ENCODE data around the gene PTBP3.
"Not testable (repeated sequence)": the region's sequence is repeated elsewhere in the genome, so short reads cannot be mapped to it uniquely, and the experiment has no call there.

Gene PTBP3

DNA sequence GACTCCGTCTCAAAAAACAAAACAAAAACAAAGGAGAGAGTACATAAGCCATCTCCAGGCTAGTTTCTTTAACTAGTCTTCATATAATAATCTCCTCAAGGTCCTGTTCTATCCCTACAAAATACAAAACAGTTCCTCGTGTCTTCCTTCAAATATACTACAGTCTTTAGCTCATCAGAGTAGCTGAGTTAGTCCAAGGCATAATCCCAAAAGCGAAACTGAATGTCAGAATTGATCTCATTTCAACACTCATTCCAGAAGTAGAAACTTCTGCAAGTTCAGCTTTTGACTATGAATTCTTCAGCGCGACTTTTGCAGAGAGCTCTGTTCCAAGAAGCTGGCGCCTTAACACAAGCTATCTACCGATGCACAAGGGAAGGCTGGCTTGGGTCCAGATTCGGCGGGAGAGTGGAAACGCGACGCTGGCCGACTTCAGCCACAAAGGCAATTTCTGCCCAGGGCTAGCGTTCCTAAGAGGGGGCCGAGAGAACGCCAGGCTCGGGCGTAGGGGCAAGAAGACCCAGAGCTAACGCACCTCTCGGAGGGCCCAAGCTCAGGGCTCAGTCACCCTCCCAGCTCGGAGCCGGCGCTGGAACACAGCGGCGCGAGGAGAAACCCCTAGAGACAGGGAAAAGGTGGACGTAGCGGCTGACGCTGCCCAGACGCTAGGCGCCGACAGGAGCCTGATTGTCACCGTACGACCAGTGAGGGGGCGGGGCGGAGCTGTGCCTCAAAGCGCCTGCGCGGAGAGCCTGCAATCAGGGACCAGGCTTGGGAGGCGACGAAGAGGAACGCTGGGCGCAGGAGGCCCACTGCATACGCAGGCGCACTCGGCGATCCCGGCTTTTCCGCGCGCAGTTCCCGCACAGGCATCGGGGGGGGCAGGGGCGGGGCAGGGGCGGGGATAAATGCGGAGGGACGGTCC, 46.0 kb upstream of the PTBP3 start:
- DNase-seq (ENCODE audit: low read depth) = peak; percentile 99
- no peak for TF ChIP-seq CTCF (IDR thresholded peaks at IDR 0.05; ENCODE audit: low read length, missing control alignments)
- peak overlapping the region; percentile 89 for H3K4me3 ChIP-seq (replicated peaks; ENCODE audit: low read depth, low read length)

GRCh38 chr9:112378328-112379176, 45.1 kb upstream of the PTBP3 start:
- no peak for DNase-seq (ENCODE audit: low read depth)
- H3K4me3 ChIP-seq (replicated peaks; ENCODE audit: low read depth, low read length) = peak overlapping the region; percentile 89
- TF ChIP-seq CTCF (IDR thresholded peaks at IDR 0.05; ENCODE audit: low read length, missing control alignments) = no peak

DNA sequence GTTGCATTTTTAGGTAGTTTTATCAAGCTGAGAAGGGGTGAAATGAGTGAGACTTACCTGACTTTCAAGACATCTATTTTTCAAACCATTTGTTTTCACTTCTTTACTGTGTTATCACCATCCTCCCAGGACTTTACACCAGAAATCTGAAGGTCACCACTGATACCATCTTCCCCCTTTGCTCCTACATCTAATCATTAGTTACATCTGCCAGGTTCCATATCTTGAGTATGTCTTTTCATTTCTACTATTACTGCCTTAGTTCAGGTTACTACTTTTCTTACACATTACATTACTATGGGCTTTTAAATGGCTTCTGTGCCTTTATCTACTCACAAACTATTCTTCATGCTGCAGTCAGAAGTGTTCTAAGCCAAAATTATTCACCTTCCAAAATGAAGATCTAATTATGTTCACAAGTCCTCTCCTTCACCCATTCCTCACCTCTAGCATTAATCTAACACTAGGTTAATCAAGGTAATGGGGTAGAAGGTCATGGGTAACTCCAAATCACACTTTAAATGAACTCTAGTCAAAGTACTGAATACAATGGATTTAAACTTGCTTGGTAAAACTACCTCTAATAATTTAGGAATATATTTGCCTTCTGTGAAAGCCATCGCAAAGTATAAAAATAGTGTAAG, 44.4 kb upstream of the PTBP3 start:
- DNase-seq (ENCODE audit: low read depth) = no peak
- no peak for TF ChIP-seq CTCF (IDR thresholded peaks at IDR 0.05; ENCODE audit: low read length, missing control alignments)
- peak overlapping the region; percentile 89 for H3K4me3 ChIP-seq (replicated peaks; ENCODE audit: low read depth, low read length)

GRCh38 chr9:112377087-112377486, 43.7 kb upstream of the PTBP3 start:
- no peak overlapping the region for H3K4me3 ChIP-seq (replicated peaks; ENCODE audit: low read depth, low read length)
- TF ChIP-seq CTCF (IDR thresholded peaks at IDR 0.05; ENCODE audit: low read length, missing control alignments) = no peak
- no peak for DNase-seq (ENCODE audit: low read depth)

DNA sequence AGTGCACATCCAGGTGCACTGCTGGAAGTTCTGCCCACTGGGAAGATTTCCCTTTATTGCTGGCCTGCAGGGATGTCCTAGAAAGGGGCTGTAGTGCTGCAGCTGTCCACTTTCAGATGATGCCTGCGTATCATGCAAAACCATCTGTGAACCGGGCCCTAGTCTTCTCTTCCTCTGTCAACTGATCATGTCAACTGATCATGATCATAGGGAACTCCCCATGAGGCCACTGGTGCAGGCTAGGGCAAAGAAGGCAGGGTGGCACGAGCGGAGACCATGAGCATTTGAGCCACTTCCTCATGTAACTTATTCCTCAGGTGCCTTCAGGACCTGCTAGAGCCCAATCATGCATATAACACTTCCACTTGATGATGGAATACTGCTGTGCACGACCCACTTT, 41.9 kb upstream of the PTBP3 start:
- H3K4me3 ChIP-seq (replicated peaks; ENCODE audit: low read depth, low read length) = no peak overlapping the region
- TF ChIP-seq CTCF (IDR thresholded peaks at IDR 0.05; ENCODE audit: low read length, missing control alignments) = no peak
- no peak for DNase-seq (ENCODE audit: low read depth)

DNA sequence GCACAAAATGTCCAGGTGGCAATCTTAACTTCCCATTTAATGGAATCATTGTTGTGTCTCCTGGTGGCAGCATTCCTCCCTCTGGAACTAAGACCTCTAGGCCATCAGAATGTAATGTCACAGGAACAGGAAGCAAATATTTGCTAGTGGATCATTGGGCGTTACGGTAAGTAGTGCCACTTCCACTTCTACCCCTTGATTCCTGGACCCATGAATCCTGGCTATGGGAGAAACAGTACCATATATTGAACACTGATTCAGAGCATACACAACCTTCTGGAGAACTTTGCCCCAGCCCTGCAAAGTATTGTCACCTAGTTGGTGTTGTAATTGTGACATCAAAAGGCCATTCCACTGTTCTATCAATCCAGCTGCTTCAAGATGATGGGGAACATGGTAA, 40.8 kb upstream of the PTBP3 start:
- not testable (repeated sequence) for DNase-seq (ENCODE audit: low read depth); H3K4me3 ChIP-seq (replicated peaks; ENCODE audit: low read depth, low read length)

- not testable (repeated sequence) for H3K4me3 ChIP-seq (replicated peaks; ENCODE audit: low read depth, low read length); DNase-seq (ENCODE audit: low read depth)
Measured at GRCh38 chr9:112373666-112374065, 40.2 kb upstream of the PTBP3 start.
